Measurements from ENCODE around the gene MRPL20. TPM values are rescaled to one million over a fixed set of nuclear protein-coding genes. Genes with fewer than 3 reads are reported as not detected.

Gene MRPL20
- total and polyA plus RNA-seq, 9 of the 15 experiments (the other 6 are each of a cell fraction or from before 2014, with no cell fraction given), result 180 to 671 (median 229) TPM

DNA sequence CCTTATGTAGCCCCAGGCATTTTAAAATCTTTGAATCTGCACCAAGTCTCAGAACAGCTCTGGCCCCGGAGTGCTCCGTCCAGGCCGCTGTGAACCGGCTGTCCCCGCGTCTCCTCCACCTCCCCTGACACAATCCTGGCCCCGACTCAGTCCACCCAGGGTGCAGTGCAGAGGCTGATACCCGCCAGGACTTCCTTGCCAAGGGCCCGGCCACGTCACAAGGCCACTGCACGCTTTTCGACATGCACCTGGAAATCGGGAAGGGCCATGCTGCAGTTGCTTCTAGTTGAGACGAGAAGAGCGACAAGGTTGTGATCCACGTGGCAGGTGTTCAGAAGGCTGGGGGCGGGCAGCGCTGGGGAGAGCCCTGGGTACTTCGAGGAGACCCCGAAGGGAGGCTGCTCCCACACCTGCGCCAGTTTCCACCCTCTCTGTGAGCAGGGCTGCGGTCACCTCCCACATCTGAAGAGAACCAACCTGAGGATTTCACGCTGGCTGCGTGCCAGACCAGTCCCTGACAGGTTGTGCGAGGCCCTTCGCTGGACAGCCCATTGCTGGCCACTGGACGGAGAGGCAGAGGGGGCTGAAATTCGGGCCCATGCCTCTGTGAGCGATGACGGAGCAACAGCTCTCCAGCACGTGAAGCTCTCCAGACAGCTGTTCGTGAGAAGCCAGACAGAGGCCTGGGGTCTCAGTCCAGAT lies 35.1 kb upstream of the MRPL20 start:
- 70% methylated on average over 32 of the region's 32 CpGs for WGBS (ENCODE audit: insufficient coverage, low coverage, missing lambda C conversion rate)
- no peak overlapping the region for H3K4me2 ChIP-seq (ENCODE audit: insufficient read depth, low read length)

More for the DNA sequence above, 35.1 kb upstream of the MRPL20 start:
- Histone ChIP-seq H3K36me3 (ENCODE audit: control insufficient read depth, insufficient read depth, low read length) (no peaks in the 10 kb centered on the region), H3K27ac (ENCODE audit: extremely low read depth, low read depth, low read length) (no peak overlapping the region), H3K9me1 (ENCODE audit: control insufficient read depth, insufficient read depth, low read length) (no peaks in the 10 kb centered on the region), H2AFZ (ENCODE audit: low read depth, low read length) (no peak overlapping the region), H3K9me3 (replicated peaks; ENCODE audit: control insufficient read depth, insufficient read depth, low read depth, low read length) (no peaks in the 10 kb centered on the region), H4K20me1 (replicated peaks; ENCODE audit: control insufficient read depth, insufficient read depth, low read length) (no peaks in the 10 kb centered on the region), H3K4me1 (replicated peaks in 1 of 2; ENCODE audit: control insufficient read depth in 2 of 2, insufficient read depth in 2 of 2, low read length in 2 of 2) (peaks cover 7 to 60% of the 10 kb centered on the region in 2 experiments; a peak in 4 of 5 replicates), H3K4me3 (no peak overlapping the region), H3K27me3 (ENCODE audit: control insufficient read depth in 2 of 2, insufficient read depth in 2 of 2, low read length in 2 of 2) (no peaks in the 10 kb centered on the region), H3K9ac (ENCODE audit: insufficient read depth in 1 of 2, low read depth in 2 of 2, low read length in 2 of 2) (peak overlapping the region in 1 of 2 experiments; percentile 6; a peak in 1 of 4 replicates), H3K79me2 (ENCODE audit: control insufficient read depth, insufficient read depth, low read length) (no peaks in the 10 kb centered on the region)
- intact Hi-C loops (cut with micrococcal nuclease), result no loop called here
- FAIRE-seq, result no peak
- ChIA-PET CTCF (ENCODE audit: low intra/inter-chr PET ratio) (no interaction called here), POLR2A (interaction anchor here (0.5 to 2.0 kb wide), 2 partner anchors 20 to 129 kb away, joined by 3 to 5 read pairs; no protein-coding TSS in a partner anchor)
- DNase-seq (ENCODE audit: extremely low read depth in 1 of 4, low spot score in 3 of 4), result no peak
- in situ Hi-C loops (cut with MboI), result no loop called here
- BruUV-seq (replicated peaks), result no TSS peak
- TF ChIP-seq NFIC (IDR thresholded peaks at IDR 0.05) (peak; percentile 89), NFIX (CRISPR knock-in tag; IDR thresholded peaks at IDR 0.05; ENCODE audit: low read depth) (0 out of 2 replicates have a peak, but pooled peaks have one; percentile 2), ERF (CRISPR knock-in tag; IDR thresholded peaks at IDR 0.05) (no peak), POLR2G (IDR thresholded peaks at IDR 0.05; ENCODE audit: low read depth, low read length) (0 out of 2 replicates have a peak, but pooled peaks have one; percentile 17)
- ATAC-seq, result no peak
